ENCODE measurements around the gene RBL1. TPM values are rescaled to one million over a fixed set of nuclear protein-coding genes. Genes with fewer than 3 reads are reported as not detected.
"Not testable (repeated sequence)": the region's sequence is repeated elsewhere in the genome, so short reads cannot be mapped to it uniquely, and the experiment has no call there.

Gene RBL1
- total RNA-seq, 1 donor from 2014 or later, result 10.4 TPM

GRCh38 chr20:36998652-36999051, 97.1 kb downstream of the RBL1 start:
- no peaks in the 10 kb centered on the region for H3K27me3 ChIP-seq (ENCODE audit: control insufficient read depth in 3 of 3, insufficient read depth in 3 of 3, low read length in 3 of 3)
- no peaks in the 10 kb centered on the region for H3K4me1 ChIP-seq (ENCODE audit: control insufficient read depth in 3 of 3, insufficient read depth in 3 of 3, low read length in 3 of 3)

GRCh38 chr20:36997121-36997520, 98.7 kb downstream of the RBL1 start:
- H3K27me3 ChIP-seq (ENCODE audit: control insufficient read depth in 3 of 3, insufficient read depth in 3 of 3, low read length in 3 of 3), result no peaks in the 10 kb centered on the region
- H3K4me3 ChIP-seq (ENCODE audit: low read length in 3 of 3), result no peak overlapping the region
- H3K4me1 ChIP-seq (ENCODE audit: control insufficient read depth in 3 of 3, insufficient read depth in 3 of 3, low read length in 3 of 3), result no peaks in the 10 kb centered on the region
- H3K27ac ChIP-seq (ENCODE audit: low read depth, low read length), result no peak overlapping the region
- H3K9ac ChIP-seq (ENCODE audit: low read depth in 1 of 3, low read length in 3 of 3), result no peak overlapping the region
- H3K9me3 ChIP-seq (ENCODE audit: control insufficient read depth in 3 of 3, low read length in 3 of 3), result no peaks in the 10 kb centered on the region
- peaks cover 0 to 5% (median 2%) of the 10 kb centered on the region in 3 donors for H3K36me3 ChIP-seq (ENCODE audit: control insufficient read depth in 3 of 3, insufficient read depth in 3 of 3, low read length in 3 of 3)

More at GRCh38 chr20:36998652-36999051, 97.1 kb downstream of the RBL1 start:
- Histone ChIP-seq H3K27ac (ENCODE audit: low read depth, low read length) (no peak overlapping the region), H3K4me3 (ENCODE audit: low read length in 3 of 3) (no peak overlapping the region), H3K9me3 (ENCODE audit: control insufficient read depth in 3 of 3, low read length in 3 of 3) (no peaks in the 10 kb centered on the region), H3K36me3 (ENCODE audit: control insufficient read depth in 3 of 3, insufficient read depth in 3 of 3, low read length in 3 of 3) (peaks cover 5 to 11% (median 10%) of the 10 kb centered on the region in 3 donors), H3K9ac (ENCODE audit: low read depth in 1 of 3, low read length in 3 of 3) (no peak overlapping the region)

DNA sequence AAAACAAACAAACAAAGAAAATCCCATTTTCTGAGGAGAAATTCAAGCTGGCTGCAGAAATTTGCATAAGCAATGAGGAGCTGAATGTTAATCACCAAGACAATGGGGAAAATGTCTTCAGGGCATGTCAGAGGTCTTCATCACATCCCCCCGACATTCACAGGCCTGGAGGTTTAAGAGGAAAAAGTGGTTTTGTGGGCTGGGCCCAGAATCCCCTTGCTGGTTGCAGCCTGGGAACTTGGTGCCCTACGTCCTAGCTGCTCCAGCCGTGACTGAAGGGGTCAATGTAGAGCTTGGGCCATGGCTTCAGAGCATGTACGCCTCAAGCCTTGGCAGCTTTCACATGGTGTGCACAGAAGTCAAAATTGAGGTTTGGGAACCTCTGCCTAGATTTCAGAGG, 101.6 kb downstream of the RBL1 start:
- H3K27ac ChIP-seq (ENCODE audit: low read depth, low read length); H3K9me3 ChIP-seq (ENCODE audit: control insufficient read depth in 3 of 3, low read length in 3 of 3); H3K4me1 ChIP-seq (ENCODE audit: control insufficient read depth in 3 of 3, insufficient read depth in 3 of 3, low read length in 3 of 3); H3K36me3 ChIP-seq (ENCODE audit: control insufficient read depth in 3 of 3, insufficient read depth in 3 of 3, low read length in 3 of 3); H3K9ac ChIP-seq (ENCODE audit: low read depth in 1 of 3, low read length in 3 of 3); H3K4me3 ChIP-seq (ENCODE audit: low read length in 3 of 3); H3K27me3 ChIP-seq (ENCODE audit: control insufficient read depth in 3 of 3, insufficient read depth in 3 of 3, low read length in 3 of 3): not testable (repeated sequence)

GRCh38 chr20:36992802-36993334, 102.9 kb downstream of the RBL1 start:
- Histone ChIP-seq H3K4me3 (ENCODE audit: low read length in 3 of 3) (no peak overlapping the region), H3K9ac (ENCODE audit: low read depth in 1 of 3, low read length in 3 of 3) (no peak overlapping the region), H3K27me3 (ENCODE audit: control insufficient read depth in 3 of 3, insufficient read depth in 3 of 3, low read length in 3 of 3) (no peaks in the 10 kb centered on the region), H3K9me3 (ENCODE audit: control insufficient read depth in 3 of 3, low read length in 3 of 3) (no peaks in the 10 kb centered on the region), H3K27ac (ENCODE audit: low read depth, low read length) (no peak overlapping the region), H3K36me3 (ENCODE audit: control insufficient read depth in 3 of 3, insufficient read depth in 3 of 3, low read length in 3 of 3) (no peaks in the 10 kb centered on the region), H3K4me1 (ENCODE audit: control insufficient read depth in 3 of 3, insufficient read depth in 3 of 3, low read length in 3 of 3) (no peaks in the 10 kb centered on the region)

GRCh38 chr20:36991703-36992102, 104.1 kb downstream of the RBL1 start:
- H3K9me3 ChIP-seq (ENCODE audit: control insufficient read depth in 3 of 3, low read length in 3 of 3), result no peaks in the 10 kb centered on the region
- no peaks in the 10 kb centered on the region for H3K4me1 ChIP-seq (ENCODE audit: control insufficient read depth in 3 of 3, insufficient read depth in 3 of 3, low read length in 3 of 3)

DNA sequence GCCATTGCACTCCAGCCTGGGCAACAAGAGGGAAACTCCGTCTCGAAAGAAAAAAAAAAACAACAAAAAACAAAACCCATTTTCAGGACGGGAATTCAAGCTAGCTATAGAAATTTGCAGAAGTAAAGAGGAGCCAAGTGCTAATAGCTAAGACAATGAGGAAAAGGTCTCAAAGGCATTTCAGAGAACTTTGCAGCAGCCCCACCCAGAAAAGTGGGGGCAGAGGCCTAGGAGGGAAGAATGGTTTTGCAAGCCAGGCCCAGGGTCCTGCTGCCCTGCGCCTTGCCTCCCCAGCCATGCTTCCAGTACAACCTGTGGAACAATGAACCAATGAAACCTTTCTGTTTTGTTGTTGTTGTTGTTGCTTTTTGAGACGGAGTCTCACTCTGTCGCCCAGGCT, 106.0 kb downstream of the RBL1 start:
- Histone ChIP-seq H3K4me1 (ENCODE audit: control insufficient read depth in 3 of 3, insufficient read depth in 3 of 3, low read length in 3 of 3) (no peaks in the 10 kb centered on the region), H3K9me3 (ENCODE audit: control insufficient read depth in 3 of 3, low read length in 3 of 3) (no peaks in the 10 kb centered on the region), H3K9ac (ENCODE audit: low read depth in 1 of 3, low read length in 3 of 3) (no peak overlapping the region), H3K27me3 (ENCODE audit: control insufficient read depth in 3 of 3, insufficient read depth in 3 of 3, low read length in 3 of 3) (no peaks in the 10 kb centered on the region), H3K4me3 (ENCODE audit: low read length in 3 of 3) (no peak overlapping the region), H3K27ac (ENCODE audit: low read depth, low read length) (no peak overlapping the region), H3K36me3 (ENCODE audit: control insufficient read depth in 3 of 3, insufficient read depth in 3 of 3, low read length in 3 of 3) (no peaks in the 10 kb centered on the region)

More at GRCh38 chr20:36991703-36992102, 104.1 kb downstream of the RBL1 start:
- no peak overlapping the region for H3K9ac ChIP-seq (ENCODE audit: low read depth in 1 of 3, low read length in 3 of 3)
- no peak overlapping the region for H3K4me3 ChIP-seq (ENCODE audit: low read length in 3 of 3)
- no peaks in the 10 kb centered on the region for H3K36me3 ChIP-seq (ENCODE audit: control insufficient read depth in 3 of 3, insufficient read depth in 3 of 3, low read length in 3 of 3)
- H3K27ac ChIP-seq (ENCODE audit: low read depth, low read length), result no peak overlapping the region
- H3K27me3 ChIP-seq (ENCODE audit: control insufficient read depth in 3 of 3, insufficient read depth in 3 of 3, low read length in 3 of 3), result no peaks in the 10 kb centered on the region

GRCh38 chr20:36988494-36988966, 107.3 kb downstream of the RBL1 start:
- Histone ChIP-seq H3K27ac (ENCODE audit: low read depth, low read length) (no peak overlapping the region), H3K9ac (ENCODE audit: low read depth in 1 of 3, low read length in 3 of 3) (no peak overlapping the region), H3K4me1 (ENCODE audit: control insufficient read depth in 3 of 3, insufficient read depth in 3 of 3, low read length in 3 of 3) (no peaks in the 10 kb centered on the region), H3K9me3 (ENCODE audit: control insufficient read depth in 3 of 3, low read length in 3 of 3) (no peaks in the 10 kb centered on the region), H3K4me3 (ENCODE audit: low read length in 3 of 3) (no peak overlapping the region), H3K36me3 (ENCODE audit: control insufficient read depth in 3 of 3, insufficient read depth in 3 of 3, low read length in 3 of 3) (no peaks in the 10 kb centered on the region), H3K27me3 (ENCODE audit: control insufficient read depth in 3 of 3, insufficient read depth in 3 of 3, low read length in 3 of 3) (no peaks in the 10 kb centered on the region)

DNA sequence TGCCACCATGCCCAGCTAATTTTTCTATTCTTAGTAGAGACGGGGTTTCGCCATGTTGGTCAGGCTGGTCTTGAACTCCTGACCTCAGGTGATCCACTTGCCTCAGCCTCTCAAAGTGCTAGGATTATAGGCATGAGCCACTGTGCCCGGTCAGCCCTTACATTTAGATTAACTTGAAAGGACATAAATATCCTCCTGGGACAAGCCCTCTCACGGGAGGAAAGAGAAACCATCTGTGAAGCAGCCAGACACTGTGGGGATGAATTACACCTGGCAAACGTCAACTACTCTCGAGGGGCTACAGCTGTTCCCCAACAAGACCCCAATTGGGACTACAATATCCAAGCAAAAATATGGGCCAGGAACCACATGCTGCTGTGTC, 111.5 kb downstream of the RBL1 start:
- Histone ChIP-seq H3K4me1 (ENCODE audit: control insufficient read depth in 3 of 3, insufficient read depth in 3 of 3, low read length in 3 of 3) (no peaks in the 10 kb centered on the region), H3K27ac (ENCODE audit: low read depth, low read length) (no peak overlapping the region), H3K36me3 (ENCODE audit: control insufficient read depth in 3 of 3, insufficient read depth in 3 of 3, low read length in 3 of 3) (no peaks in the 10 kb centered on the region), H3K9me3 (ENCODE audit: control insufficient read depth in 3 of 3, low read length in 3 of 3) (no peaks in the 10 kb centered on the region), H3K4me3 (ENCODE audit: low read length in 3 of 3) (no peak overlapping the region), H3K27me3 (ENCODE audit: control insufficient read depth in 3 of 3, insufficient read depth in 3 of 3, low read length in 3 of 3) (no peaks in the 10 kb centered on the region), H3K9ac (ENCODE audit: low read depth in 1 of 3, low read length in 3 of 3) (no peak overlapping the region)

DNA sequence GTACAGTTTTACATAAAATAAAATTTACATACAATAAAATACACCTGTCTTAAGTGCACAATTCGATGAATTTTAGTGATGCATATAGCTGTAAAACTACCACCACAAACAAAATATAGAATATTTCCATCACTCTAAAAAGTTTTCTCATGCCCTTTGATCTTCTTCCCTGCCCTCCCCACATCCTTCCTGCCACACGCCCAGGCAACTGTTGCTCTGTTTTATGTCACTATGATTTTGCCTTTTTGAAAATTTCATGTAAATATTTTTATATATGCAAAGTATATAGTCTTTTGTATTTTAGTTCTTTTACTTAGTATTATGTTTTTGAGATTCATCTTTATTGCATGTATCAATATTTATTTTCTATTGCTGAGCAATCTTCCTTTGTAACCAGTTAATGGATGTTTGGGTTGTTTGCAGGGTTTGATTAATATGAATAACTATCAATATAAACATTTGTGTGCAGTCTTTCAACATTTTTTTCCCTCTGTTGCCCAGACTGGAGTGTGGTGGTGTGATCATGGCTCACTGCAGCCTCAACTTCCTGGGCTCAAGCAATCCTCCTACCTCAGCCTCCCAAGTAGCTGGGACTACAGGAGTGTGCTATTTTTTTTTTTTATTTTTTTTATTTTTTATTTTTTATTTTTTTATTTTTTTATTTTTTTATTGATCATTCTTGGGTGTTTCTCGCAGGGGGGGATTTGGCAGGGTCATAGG, 120.5 kb downstream of the RBL1 start:
- no peak overlapping the region for H3K4me3 ChIP-seq (ENCODE audit: low read length in 3 of 3)
- no peak overlapping the region for H3K9ac ChIP-seq (ENCODE audit: low read depth in 1 of 3, low read length in 3 of 3)
- H3K36me3 ChIP-seq (ENCODE audit: control insufficient read depth in 3 of 3, insufficient read depth in 3 of 3, low read length in 3 of 3), result no peaks in the 10 kb centered on the region
- H3K27ac ChIP-seq (ENCODE audit: low read depth, low read length), result no peak overlapping the region
- H3K9me3 ChIP-seq (ENCODE audit: control insufficient read depth in 3 of 3, low read length in 3 of 3), result no peaks in the 10 kb centered on the region
- H3K27me3 ChIP-seq (ENCODE audit: control insufficient read depth in 3 of 3, insufficient read depth in 3 of 3, low read length in 3 of 3), result no peaks in the 10 kb centered on the region
- no peaks in the 10 kb centered on the region for H3K4me1 ChIP-seq (ENCODE audit: control insufficient read depth in 3 of 3, insufficient read depth in 3 of 3, low read length in 3 of 3)

DNA sequence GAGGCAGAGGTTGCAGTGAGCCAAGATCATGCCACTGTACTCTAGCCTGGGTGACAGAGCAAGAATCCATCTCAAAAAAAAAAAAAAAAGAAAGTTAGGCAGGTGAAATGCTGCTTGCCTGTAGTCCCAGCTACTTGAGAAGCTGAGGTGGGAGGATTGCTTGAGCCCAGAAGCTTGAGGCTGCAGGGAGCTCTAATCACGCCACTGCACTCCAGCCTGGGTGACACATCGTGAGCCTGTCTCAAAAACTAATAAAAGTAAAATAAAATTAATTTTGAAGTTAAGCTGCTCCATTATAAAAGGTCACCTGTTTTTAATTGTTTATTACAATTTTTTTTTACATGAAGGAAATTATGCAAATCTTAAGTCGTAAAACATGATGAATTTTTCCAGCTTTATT, 121.1 kb downstream of the RBL1 start:
- no peak overlapping the region for H3K9ac ChIP-seq (ENCODE audit: low read depth in 1 of 3, low read length in 3 of 3)
- H3K4me1 ChIP-seq (ENCODE audit: control insufficient read depth in 3 of 3, insufficient read depth in 3 of 3, low read length in 3 of 3), result no peaks in the 10 kb centered on the region
- no peaks in the 10 kb centered on the region for H3K27me3 ChIP-seq (ENCODE audit: control insufficient read depth in 3 of 3, insufficient read depth in 3 of 3, low read length in 3 of 3)
- H3K36me3 ChIP-seq (ENCODE audit: control insufficient read depth in 3 of 3, insufficient read depth in 3 of 3, low read length in 3 of 3), result no peaks in the 10 kb centered on the region
- no peaks in the 10 kb centered on the region for H3K9me3 ChIP-seq (ENCODE audit: control insufficient read depth in 3 of 3, low read length in 3 of 3)
- no peak overlapping the region for H3K4me3 ChIP-seq (ENCODE audit: low read length in 3 of 3)
- no peak overlapping the region for H3K27ac ChIP-seq (ENCODE audit: low read depth, low read length)
